Left lung (tissue), 10 donors: ENCODE results near the gene PPFIA2. TPM values are rescaled to one million over a fixed set of nuclear protein-coding genes. Genes with fewer than 3 reads are reported as not detected.
A peak's percentile ranks its signal among the peaks of the same experiment; 100 is the strongest.

Source experiments
- ATAC-seq: fragments of 200-7000 bp; cut with Tn5 transposase; one replicate; pipeline ENCODE4 v1.9.1; 2020; ENCODE audit warnings: moderate library complexity
- DNase-seq, 4 donors: peaks; one replicate each; pipeline ENCODE4 v3.0.0-alpha.2; 2013 to 2020
- H3K27ac ChIP-seq, 2 donors: fragments of 200-600 bp; sonication (generic) in 1 of 2; one replicate each; pipeline versions ENCODE4 v1.5.0 to v1.8.0; 2020 to 2021
- H3K27me3 ChIP-seq, 2 donors: fragments of 200-600 bp; sonication (generic) in 1 of 2; one replicate each; pipeline versions ENCODE4 v1.5.0 to v1.8.0; 2020 to 2021
- H3K36me3 ChIP-seq, 2 donors: fragments of 200-600 bp; sonication (generic) in 1 of 2; one replicate each; pipeline versions ENCODE4 v1.5.0 to v1.8.0; 2020 to 2021
- H3K4me1 ChIP-seq, 2 donors: fragments of 200-600 bp; one replicate each; pipeline ENCODE4 v1.8.0; 2021
- H3K4me3 ChIP-seq, 2 donors: fragments of 200-600 bp; sonication (generic) in 1 of 2; one replicate each; pipeline versions ENCODE4 v1.5.0 to v1.8.0; 2020 to 2021; ENCODE audit warnings: mild to moderate bottlenecking in 1 of 2
- H3K9me3 ChIP-seq, 2 donors: fragments of 200-600 bp; sonication (generic) in 1 of 2; one replicate each; pipeline versions ENCODE4 v1.5.0 to v1.8.0; 2020 to 2021
- CTCF ChIP-seq, 2 donors: fragments of 200-600 bp; sonication (generic) in 1 of 2; IDR thresholded peaks; one replicate each; pipeline versions ENCODE4 v1.5.0 to v1.8.0; 2021; ENCODE audit warnings: antibody characterized with exemption in 2 of 2
- intact Hi-C, 2 donors: fragments of 100-400 bp; cut with DNase I; formaldehyde crosslinking; loops; one replicate each; pipeline versions ENCODE4 v1.11.2 to v1.14.2; 2022
- polyA plus RNA-seq, 6 donors: library from polyadenylated mRNA; unstranded; fragments of 120-200 nt; gene quantifications; one replicate each; pipeline ENCODE4 v1.2.1, GENCODE V29; 2013; ENCODE audit not compliant: insufficient read length in 6 of 6
- total RNA-seq, 2 donors: library from RNA; stranded (reverse); fragmentation: NEBNext Ultra II Directional; extraction: Animal tissue kit (Norgen Biotek cat#: 25700); gene quantifications; one replicate each; pipeline ENCODE4 v1.2.1, GENCODE V29; 2021
- donor health status: DM: no; HTN: yes; CAD: no.
- donor health status: DM: no; HTN: no; CAD: no.

PPFIA2 gene
- total and polyA plus RNA-seq, 8 donors, result 1.1 to 3.5 (median 1.9) TPM

- ATAC-seq, result no peak
- DNase-seq, result no peak
- intact Hi-C loops, result no loop called here
- Histone ChIP-seq H3K27me3 (no peaks in the 10 kb centered on the region), H3K9me3 (no peaks in the 10 kb centered on the region), H3K4me3 (no peak overlapping the region), H3K36me3 (no peaks in the 10 kb centered on the region), H3K27ac (no peak overlapping the region), H3K4me1 (no peaks in the 10 kb centered on the region)
- no peak for TF ChIP-seq CTCF (IDR thresholded peaks at IDR 0.05)
These were observed 529.4 kb downstream of the PPFIA2 start for GRCh38 chr12:81229759-81230158.

- H3K27ac ChIP-seq, result no peak overlapping the region
- no peak for ATAC-seq
These were observed 534.5 kb downstream of the PPFIA2 start for GRCh38 chr12:81224626-81225025.

GRCh38 chr12:81222846-81223592 lies 536.1 kb downstream of the PPFIA2 start:
- no peak for ATAC-seq
- Histone ChIP-seq H3K36me3 (no peaks in the 10 kb centered on the region), H3K4me1 (no peaks in the 10 kb centered on the region), H3K9me3 (no peaks in the 10 kb centered on the region), H3K4me3 (no peak overlapping the region), H3K27me3 (no peaks in the 10 kb centered on the region), H3K27ac (no peak overlapping the region)
- intact Hi-C loops, result no loop called here
- DNase-seq, result no peak
- TF ChIP-seq CTCF (IDR thresholded peaks at IDR 0.05), result no peak

More at GRCh38 chr12:81224626-81225025, 534.5 kb downstream of the PPFIA2 start:
- Histone ChIP-seq H3K9me3 (no peaks in the 10 kb centered on the region), H3K27me3 (no peaks in the 10 kb centered on the region), H3K36me3 (no peaks in the 10 kb centered on the region), H3K4me1 (no peaks in the 10 kb centered on the region), H3K4me3 (no peak overlapping the region)
- no peak for DNase-seq
- TF ChIP-seq CTCF (IDR thresholded peaks at IDR 0.05), result no peak
- intact Hi-C loops, result no loop called here

- no peaks in the 10 kb centered on the region for H3K27me3 ChIP-seq
- H3K4me3 ChIP-seq, result no peak overlapping the region
- H3K9me3 ChIP-seq, result no peaks in the 10 kb centered on the region
- no peak for TF ChIP-seq CTCF (IDR thresholded peaks at IDR 0.05)
- intact Hi-C loops, result no loop called here
- no peaks in the 10 kb centered on the region for H3K4me1 ChIP-seq
- peak; percentile 62 for ATAC-seq
- H3K36me3 ChIP-seq, result no peaks in the 10 kb centered on the region
- no peak overlapping the region for H3K27ac ChIP-seq
- DNase-seq, result no peak
These were observed 537.5 kb downstream of the PPFIA2 start for GRCh38 chr12:81221681-81222080.

GRCh38 chr12:81216739-81217138 lies 542.4 kb downstream of the PPFIA2 start:
- Histone ChIP-seq H3K27me3 (no peaks in the 10 kb centered on the region), H3K4me1 (no peaks in the 10 kb centered on the region), H3K4me3 (no peak overlapping the region), H3K36me3 (no peaks in the 10 kb centered on the region), H3K27ac (no peak overlapping the region), H3K9me3 (no peaks in the 10 kb centered on the region)
- no peak for DNase-seq
- no peak for ATAC-seq
- no peak for TF ChIP-seq CTCF (IDR thresholded peaks at IDR 0.05)
- intact Hi-C loops, result no loop called here
